Measurements from ENCODE around the gene GNB1L.

GNB1L gene

GRCh38 chr22:19862619-19863246 lies 8.1 kb upstream of the GNB1L start:
- no peak for DNase-seq (ENCODE audit: low read depth)

- DNase-seq (ENCODE audit: low read depth): no peak
These were observed 5.3 kb upstream of the GNB1L start for GRCh38 chr22:19859861-19860510.

GRCh38 chr22:19857382-19857781 lies 2.7 kb upstream of the GNB1L start:
- DNase-seq (ENCODE audit: low read depth): no peak

GRCh38 chr22:19855504-19856409 lies 1.1 kb upstream of the GNB1L start:
- DNase-seq (ENCODE audit: low read depth): peak; percentile 22

- DNase-seq (ENCODE audit: low read depth): no peak
These were observed 546 bp downstream of the GNB1L start for GRCh38 chr22:19853879-19854777.

GRCh38 chr22:19853058-19853878 lies 1.4 kb downstream of the GNB1L start:
- no peak for DNase-seq (ENCODE audit: low read depth)

- DNase-seq (ENCODE audit: low read depth): no peak
These were observed 2.4 kb downstream of the GNB1L start for GRCh38 chr22:19852177-19852781.

- no peak for DNase-seq (ENCODE audit: low read depth)
These were observed 3.1 kb downstream of the GNB1L start for GRCh38 chr22:19851291-19852176.

- no peak for DNase-seq (ENCODE audit: low read depth)
These were observed 3.9 kb downstream of the GNB1L start for GRCh38 chr22:19850763-19851109.

GRCh38 chr22:19849835-19850762 lies 4.6 kb downstream of the GNB1L start:
- no peak for DNase-seq (ENCODE audit: low read depth)

GRCh38 chr22:19848298-19849224 lies 6.1 kb downstream of the GNB1L start:
- DNase-seq (ENCODE audit: low read depth): no peak

- no peak for DNase-seq (ENCODE audit: low read depth)
These were observed 7.4 kb downstream of the GNB1L start for GRCh38 chr22:19847345-19847632.

- no peak for DNase-seq (ENCODE audit: low read depth)
These were observed 7.9 kb downstream of the GNB1L start for GRCh38 chr22:19846620-19847344.

- no peak for DNase-seq (ENCODE audit: low read depth)
These were observed 9.5 kb downstream of the GNB1L start for GRCh38 chr22:19845054-19845722.

GRCh38 chr22:19844377-19845053 lies 10.2 kb downstream of the GNB1L start:
- no peak for DNase-seq (ENCODE audit: low read depth)

- DNase-seq (ENCODE audit: low read depth): no peak
These were observed 10.8 kb downstream of the GNB1L start for GRCh38 chr22:19843857-19844376.

All from activated gamma-delta T cell treated with anti-CD3 and anti-CD28 coated beads, Interleukin-2, amount 50 U/mL, for 16 hours (primary cell).